SK-N-MC (cell line): ENCODE results near the gene ANKS1B.

Experiments
- DNase-seq: peaks from one replicate; pipeline ENCODE4 v3.0.0-alpha.2; 2011; ENCODE audit warnings: low read depth, low spot score
- H3K27ac ChIP-seq: fragments of 200-600 bp; sonication (generic); 2 replicates; pipeline ENCODE4 v1.5.1; 2016; ENCODE audit warnings: mixed run types
- H3K36me3 ChIP-seq: fragments of 200-600 bp; sonication (generic); 2 replicates; pipeline ENCODE4 v1.6.1; 2017; ENCODE audit warnings: antibody characterized with exemption, low read length, mixed read lengths; ENCODE audit not compliant: insufficient read depth
- H3K4me3 ChIP-seq: fragments of 200-600 bp; sonication (generic); 2 replicates; pipeline ENCODE4 v1.5.1; 2016
- H3K9ac ChIP-seq: fragments of 200-600 bp; sonication (generic); 2 replicates; pipeline ENCODE4 v1.8.0; 2017; ENCODE audit warnings: mixed run types, mixed read lengths; ENCODE audit not compliant: insufficient read length
- H3K9me3 ChIP-seq: fragments of 200-600 bp; sonication (generic); 2 replicates; pipeline ENCODE4 v1.6.1; 2017; ENCODE audit warnings: low read depth, mild to moderate bottlenecking, antibody characterized with exemption, low read length, moderate library complexity, mixed read lengths
- EZH2 ChIP-seq: fragments of 200-600 bp; sonication (generic); IDR thresholded peaks from one replicate; pipeline ENCODE4 v1.6.1; 2017; ENCODE audit warnings: antibody characterized with exemption
- FOXP2 ChIP-seq: optimal IDR thresholded peaks from 2 replicates; pipeline ENCODE3; 2011; ENCODE audit warnings: mild to moderate bottlenecking, moderate library complexity; ENCODE audit not compliant: insufficient read depth; ENCODE audit errors: extremely low read length, control extremely low read depth
- POLR2AphosphoS5 ChIP-seq: IDR thresholded peaks from 2 replicates; pipeline ENCODE4 v1.6.1; 2012; ENCODE audit warnings: mild to moderate bottlenecking, low read depth, low read length, borderline replicate concordance

The ANKS1B gene

DNA sequence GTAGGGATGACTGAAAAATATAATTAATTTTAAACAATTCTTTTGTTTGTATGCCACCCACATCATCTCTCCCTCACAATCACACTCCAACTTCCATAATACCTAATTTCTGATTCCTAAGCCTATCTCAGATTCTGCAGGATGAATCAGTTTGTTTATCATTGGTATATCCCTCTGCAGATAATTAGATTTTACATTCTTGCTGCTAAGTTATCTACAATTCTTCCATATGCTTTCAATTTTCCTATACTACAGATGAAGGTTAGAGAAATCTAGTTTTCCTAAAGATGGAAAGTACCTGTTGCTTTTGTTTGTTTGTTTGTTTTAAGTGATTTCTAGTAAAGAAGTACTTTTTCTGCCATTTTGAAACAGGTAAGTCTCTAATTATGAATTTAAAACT, 105.3 kb downstream of the ANKS1B start:
- TF ChIP-seq POLR2AphosphoS5 (no peak), EZH2 (no peak), FOXP2 (no peak)
- no peak overlapping the region for H3K4me3 ChIP-seq
- H3K9ac ChIP-seq = no peak overlapping the region
- no peaks in the 10 kb centered on the region for H3K9me3 ChIP-seq
- no peaks in the 10 kb centered on the region for H3K36me3 ChIP-seq
- DNase-seq = no peak
- H3K27ac ChIP-seq = no peak overlapping the region

DNA sequence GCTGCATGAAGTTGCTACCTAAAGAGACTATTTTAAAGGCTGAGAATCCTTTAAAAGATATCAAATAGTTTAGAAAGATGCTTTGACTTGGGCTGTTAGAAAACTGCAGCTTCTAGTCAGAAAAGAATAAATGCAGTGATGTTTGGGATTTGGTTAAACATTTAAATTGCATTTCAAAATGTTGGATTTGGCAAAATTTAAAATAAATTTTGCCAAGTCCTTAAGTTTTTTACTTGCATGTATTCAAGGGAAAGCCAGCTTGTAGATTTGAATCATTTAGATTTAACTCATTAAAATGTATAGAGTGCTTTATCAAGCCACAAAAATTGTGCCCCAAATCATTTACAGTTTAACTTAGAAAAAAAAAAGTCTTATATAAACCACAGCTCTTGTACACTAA, 109.7 kb downstream of the ANKS1B start:
- Histone ChIP-seq H3K9ac (no peak overlapping the region), H3K4me3 (no peak overlapping the region), H3K9me3 (no peaks in the 10 kb centered on the region), H3K36me3 (no peaks in the 10 kb centered on the region), H3K27ac (peak overlapping the region; percentile 73)
- TF ChIP-seq FOXP2 = no peak
- no peak for TF ChIP-seq EZH2
- TF ChIP-seq POLR2AphosphoS5 = no peak
- DNase-seq = no peak

DNA sequence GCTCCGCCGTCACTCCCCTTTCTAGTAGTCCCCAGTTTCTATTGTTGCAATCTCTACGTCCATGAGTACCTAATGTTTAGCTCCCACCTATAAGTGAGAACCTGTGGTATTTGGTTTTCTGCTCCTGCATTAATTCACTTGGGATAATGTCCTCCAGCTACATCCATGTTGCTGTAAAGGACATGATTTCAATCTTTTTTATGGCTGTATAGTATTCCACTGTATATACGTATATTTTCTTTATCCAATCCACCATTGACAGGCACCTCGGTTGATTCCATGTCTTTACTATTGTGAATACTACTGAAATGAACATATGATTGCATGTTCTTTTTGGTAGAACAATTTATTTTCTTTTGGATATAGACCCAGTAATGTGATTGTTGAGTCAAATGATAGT, 114.7 kb downstream of the ANKS1B start:
- no peaks in the 10 kb centered on the region for H3K9me3 ChIP-seq
- H3K9ac ChIP-seq = no peak overlapping the region
- H3K36me3 ChIP-seq = no peaks in the 10 kb centered on the region
- no peak overlapping the region for H3K4me3 ChIP-seq
- no peak overlapping the region for H3K27ac ChIP-seq
- TF ChIP-seq POLR2AphosphoS5 (no peak), FOXP2 (no peak), EZH2 (no peak)
- DNase-seq = no peak

DNA sequence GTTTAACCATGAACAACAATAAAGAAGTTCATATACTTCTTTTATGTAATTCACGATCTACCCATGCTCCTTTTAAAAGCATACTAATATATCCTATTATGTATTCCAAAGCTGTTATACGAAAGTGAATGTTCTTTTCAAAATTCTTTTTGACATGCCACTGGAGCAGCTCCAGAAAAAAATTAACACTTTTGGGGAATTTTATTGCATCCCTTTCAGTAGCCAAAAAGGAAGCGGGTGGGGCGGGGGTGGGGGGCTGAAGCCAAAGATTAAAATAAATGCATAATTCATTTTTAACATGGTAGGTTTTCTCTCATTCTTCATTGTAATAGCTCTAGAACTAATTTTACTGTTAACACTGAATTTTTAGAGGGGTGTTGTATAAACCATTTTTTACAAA, 123.0 kb downstream of the ANKS1B start:
- H3K9me3 ChIP-seq = no peaks in the 10 kb centered on the region
- H3K9ac ChIP-seq = no peak overlapping the region
- peak overlapping the region; percentile 34; the same call in 1 of the 2 replicates for H3K4me3 ChIP-seq
- H3K36me3 ChIP-seq = no peaks in the 10 kb centered on the region
- H3K27ac ChIP-seq = no peak overlapping the region
- no peak for DNase-seq
- TF ChIP-seq EZH2 (no peak), FOXP2 (no peak), POLR2AphosphoS5 (no peak)

DNA sequence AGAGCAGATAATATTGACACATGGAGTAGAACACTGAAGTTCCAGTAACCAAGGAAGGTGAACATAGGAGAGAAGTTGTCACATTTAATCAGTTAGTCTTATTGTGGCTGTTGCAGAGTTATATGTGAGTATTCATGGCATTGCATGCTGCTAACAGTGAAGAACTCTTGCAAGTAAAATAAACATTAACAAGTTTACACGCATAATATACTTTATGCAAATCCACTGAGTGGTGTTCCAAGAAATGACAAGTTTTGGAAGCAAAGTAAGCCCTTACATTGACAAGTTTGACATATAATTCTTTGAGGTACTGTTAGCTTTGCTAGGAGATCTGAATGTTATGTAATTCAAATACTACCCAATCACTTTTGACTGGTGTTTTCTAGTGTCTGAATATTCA, 125.6 kb downstream of the ANKS1B start:
- no peak for DNase-seq
- Histone ChIP-seq H3K27ac (no peak overlapping the region), H3K4me3 (no peak overlapping the region), H3K36me3 (no peaks in the 10 kb centered on the region), H3K9me3 (no peaks in the 10 kb centered on the region), H3K9ac (no peak overlapping the region)
- no peak for TF ChIP-seq EZH2
- no peak for TF ChIP-seq POLR2AphosphoS5
- TF ChIP-seq FOXP2 = no peak

DNA sequence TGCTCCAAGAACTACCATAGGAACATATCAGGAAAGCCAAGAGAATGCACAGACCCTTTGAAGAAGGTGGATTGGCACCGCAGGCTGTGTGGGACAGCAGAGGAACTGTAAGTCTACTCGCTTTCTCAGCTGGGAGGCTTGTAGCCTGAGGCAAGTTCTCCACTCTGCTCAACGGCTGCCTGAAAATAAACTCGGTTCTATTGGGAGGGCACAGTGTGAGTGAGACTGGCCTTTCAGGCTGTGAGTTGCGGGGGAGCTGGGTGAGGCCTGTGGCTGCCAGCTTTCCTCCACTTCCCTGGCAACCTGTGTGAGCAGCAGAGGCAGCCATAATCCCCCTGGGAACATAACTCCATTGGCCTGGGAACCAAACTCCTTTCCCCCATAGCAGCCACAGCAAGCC, 132.1 kb downstream of the ANKS1B start:
- Histone ChIP-seq H3K4me3 (peak overlapping the region; percentile 16; the same call in 1 of the 2 replicates), H3K27ac (peak overlapping the region; percentile 51; the same call in 1 of the 2 replicates), H3K9me3 (no peaks in the 10 kb centered on the region), H3K36me3 (no peaks in the 10 kb centered on the region), H3K9ac (no peak overlapping the region)
- TF ChIP-seq EZH2 = no peak
- TF ChIP-seq FOXP2 = no peak
- TF ChIP-seq POLR2AphosphoS5 = no peak
- peak; percentile 30 for DNase-seq

DNA sequence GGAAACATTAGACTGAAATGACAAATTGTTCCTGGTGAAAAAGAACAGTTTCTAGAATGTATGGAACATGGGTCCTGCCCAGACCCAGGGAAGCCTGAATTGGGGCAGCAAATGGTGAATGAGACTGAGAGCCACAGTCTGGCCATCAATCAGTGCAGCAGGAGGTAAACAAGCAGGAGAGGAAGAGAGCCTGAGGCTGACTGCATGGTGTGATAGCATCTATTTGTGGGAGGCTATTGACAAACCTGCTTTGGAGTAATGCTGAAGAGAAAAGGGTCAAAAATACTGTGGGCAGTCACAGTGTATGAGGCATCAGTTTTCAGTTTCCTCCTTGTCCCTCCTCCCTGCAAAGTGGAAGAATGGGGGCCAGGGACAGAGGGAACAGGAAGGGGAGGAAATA, 136.8 kb downstream of the ANKS1B start:
- Histone ChIP-seq H3K4me3 (no peak overlapping the region), H3K27ac (no peak overlapping the region), H3K9me3 (no peaks in the 10 kb centered on the region), H3K9ac (no peak overlapping the region), H3K36me3 (no peaks in the 10 kb centered on the region)
- TF ChIP-seq FOXP2 (no peak), POLR2AphosphoS5 (no peak), EZH2 (no peak)
- DNase-seq = no peak

DNA sequence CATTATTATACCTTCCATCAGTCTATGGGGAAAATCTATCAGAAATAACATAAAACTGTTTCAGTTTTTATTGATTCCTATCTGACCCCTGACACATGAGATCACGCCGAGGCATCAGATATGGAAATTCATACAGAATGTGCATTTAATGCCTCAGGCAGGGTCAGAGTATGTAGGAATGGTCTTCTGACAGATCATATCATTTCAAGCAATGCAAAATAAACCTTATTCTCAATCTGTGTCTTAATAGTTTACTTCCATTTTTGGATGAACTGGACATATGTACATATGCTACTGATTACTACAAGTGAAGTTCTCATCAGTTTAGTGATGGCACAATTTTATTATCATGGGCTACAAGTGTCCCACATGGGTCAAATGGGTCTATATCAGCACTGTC, 150.0 kb downstream of the ANKS1B start:
- no peak overlapping the region for H3K27ac ChIP-seq
- no peak for TF ChIP-seq EZH2
- TF ChIP-seq POLR2AphosphoS5 = no peak
- TF ChIP-seq FOXP2 = no peak

DNA sequence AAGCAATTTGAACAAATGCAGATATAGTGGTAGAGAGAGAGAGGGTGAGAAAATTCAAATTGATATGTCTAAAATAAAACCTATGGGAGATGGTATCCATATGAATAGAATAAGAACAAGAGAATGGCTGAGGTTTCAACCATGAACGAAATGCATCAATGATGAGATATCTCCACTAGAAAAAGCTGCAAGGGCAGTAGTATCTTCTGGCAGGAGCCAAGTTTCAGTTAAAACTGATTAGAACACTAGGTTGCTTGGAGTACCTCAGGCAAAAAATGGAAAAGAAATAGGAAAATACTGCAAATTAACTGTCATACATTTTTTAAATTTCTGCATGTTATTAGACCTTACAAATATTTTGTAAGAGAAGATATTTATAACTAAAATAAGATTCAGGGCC, 151.3 kb downstream of the ANKS1B start:
- H3K36me3 ChIP-seq = no peaks in the 10 kb centered on the region
- H3K27ac ChIP-seq = no peak overlapping the region
- no peak for DNase-seq
- TF ChIP-seq POLR2AphosphoS5 (no peak), EZH2 (no peak), FOXP2 (no peak)
- no peaks in the 10 kb centered on the region for H3K9me3 ChIP-seq
- H3K4me3 ChIP-seq = no peak overlapping the region
- H3K9ac ChIP-seq = no peak overlapping the region

More for the DNA sequence above, 150.0 kb downstream of the ANKS1B start:
- Histone ChIP-seq H3K9me3 (no peaks in the 10 kb centered on the region), H3K36me3 (no peaks in the 10 kb centered on the region), H3K4me3 (no peak overlapping the region), H3K9ac (no peak overlapping the region)
- no peak for DNase-seq
